HL-60 (cell line): ENCODE results near the gene MEX3C.

Experiments
- DNase-seq, 2 experiments: peaks; one replicate each; pipeline ENCODE4 v3.0.0-alpha.2; 2010 to 2020; ENCODE audit warnings: low read depth in 1 of 2, low spot score in 1 of 2
- H3K27ac ChIP-seq: fragments of 250-450 bp; sonication (Bioruptor Pico); replicated peaks from 2 replicates; pipeline ENCODE4 v1.5.1; 2020; ENCODE audit warnings: mild to moderate bottlenecking, moderate library complexity
- H3K27me3 ChIP-seq: fragments of 250-450 bp; sonication (Bioruptor Pico); 2 replicates; pipeline ENCODE4 v1.5.1; 2021; ENCODE audit warnings: mild to moderate bottlenecking, moderate library complexity; ENCODE audit not compliant: insufficient read depth, poor library complexity, severe bottlenecking
- H3K4me3 ChIP-seq: replicated peaks from 2 replicates; pipeline ENCODE4 v1.5.1; 2011; ENCODE audit warnings: mild to moderate bottlenecking, control low read depth, low read length; ENCODE audit not compliant: insufficient read depth
- CTCF ChIP-seq: IDR thresholded peaks from one replicate; pipeline ENCODE4 v1.5.1; 2011; ENCODE audit warnings: low read length, control low read depth, inconsistent platforms; ENCODE audit not compliant: insufficient read depth
- GABPA ChIP-seq: IDR thresholded peaks from 2 replicates; pipeline ENCODE4 v1.6.1; 2012; ENCODE audit warnings: low read depth
- POLR2AphosphoS5 ChIP-seq: IDR thresholded peaks from 2 replicates; pipeline ENCODE4 v1.6.1; 2012; ENCODE audit warnings: low read depth
- REST ChIP-seq: IDR thresholded peaks from 2 replicates; pipeline ENCODE4 v1.6.1; 2012; ENCODE audit warnings: low read depth; ENCODE audit not compliant: insufficient replicate concordance
- SPI1 ChIP-seq: IDR thresholded peaks from 2 replicates; pipeline ENCODE4 v1.6.1; 2012; ENCODE audit warnings: low read depth, mild to moderate bottlenecking, borderline replicate concordance

Gene MEX3C

GRCh38 chr18:51182824-51183223 is 14.7 kb downstream of the MEX3C start:
- no peaks in the 10 kb centered on the region for H3K27me3 ChIP-seq
- H3K4me3 ChIP-seq, result no peak overlapping the region
- no peak overlapping the region for H3K27ac ChIP-seq
- no peak for DNase-seq
- TF ChIP-seq GABPA (no peak), CTCF (no peak), SPI1 (no peak)

GRCh38 chr18:51171625-51172259 is 25.7 kb downstream of the MEX3C start:
- Histone ChIP-seq H3K27me3 (no peaks in the 10 kb centered on the region), H3K27ac (no peak overlapping the region), H3K4me3 (no peak overlapping the region)
- no peak for DNase-seq
- TF ChIP-seq CTCF (no peak), REST (no peak), GABPA (no peak), POLR2AphosphoS5 (no peak), SPI1 (no peak)

GRCh38 chr18:51171223-51171622 is 26.3 kb downstream of the MEX3C start:
- H3K27ac ChIP-seq, result no peak overlapping the region
- H3K27me3 ChIP-seq, result no peaks in the 10 kb centered on the region
- DNase-seq, result no peak
- TF ChIP-seq SPI1 (no peak), GABPA (no peak), POLR2AphosphoS5 (no peak; the same call in 1 of the 2 replicates), CTCF (no peak), REST (no peak)
- H3K4me3 ChIP-seq, result no peak overlapping the region

GRCh38 chr18:51170664-51171063 is 26.8 kb downstream of the MEX3C start:
- no peak overlapping the region for H3K4me3 ChIP-seq
- DNase-seq, result no peak
- no peak for TF ChIP-seq GABPA
- TF ChIP-seq CTCF, result no peak
- TF ChIP-seq SPI1, result no peak
- no peak; the same call in 1 of the 2 replicates for TF ChIP-seq POLR2AphosphoS5
- no peak for TF ChIP-seq REST
- no peak overlapping the region for H3K27ac ChIP-seq
- H3K27me3 ChIP-seq, result no peaks in the 10 kb centered on the region
